ENCODE results near the gene ROR1.
"Not testable (repeated sequence)": the region's sequence is repeated elsewhere in the genome, so short reads cannot be mapped to it uniquely, and the experiment has no call there.

The ROR1 gene

DNA sequence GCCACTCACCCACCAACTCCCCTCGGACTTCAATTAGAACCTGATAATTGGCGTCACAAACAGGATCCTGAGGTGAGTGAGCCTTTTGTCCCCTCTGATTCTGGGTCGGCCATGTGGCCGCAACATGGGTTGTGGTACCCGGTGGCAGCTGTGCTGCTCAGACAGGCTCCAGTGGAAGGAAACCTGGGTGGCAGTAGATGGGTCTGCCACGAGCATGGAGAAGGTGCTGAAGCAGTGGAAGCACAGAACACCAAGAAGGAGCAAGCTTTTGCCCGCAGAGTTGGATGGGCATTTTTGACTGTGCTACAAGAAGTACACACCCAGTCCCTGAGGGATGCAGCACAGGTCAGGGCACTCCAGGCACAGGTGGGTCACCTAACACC lies 413.1 kb downstream of the ROR1 start:
- DNase-seq (ENCODE audit: low read depth) = no peak

DNA sequence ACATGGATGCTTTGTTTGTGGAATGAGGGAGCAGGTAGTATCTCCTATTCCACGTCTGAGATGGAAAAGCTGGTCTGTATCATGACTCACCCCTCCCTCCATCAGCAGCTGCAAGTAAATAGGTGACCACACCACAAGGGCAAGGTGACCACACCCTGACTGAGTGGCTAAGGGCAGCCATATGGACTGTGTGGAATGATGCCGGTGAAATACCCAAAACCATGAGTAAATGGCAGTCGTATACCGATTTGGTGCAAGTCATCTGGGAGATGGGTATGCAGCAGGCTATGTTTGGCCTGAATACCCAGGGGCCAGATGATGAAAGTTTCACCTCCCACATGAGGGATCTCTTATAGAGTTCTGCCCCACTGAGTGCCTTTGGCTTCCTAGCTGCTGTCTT lies 413.8 kb downstream of the ROR1 start:
- DNase-seq (ENCODE audit: low read depth) = no peak

- no peak for DNase-seq (ENCODE audit: low read depth)
Observed at GRCh38 chr1:64192290-64192689, 418.5 kb downstream of the ROR1 start.

DNA sequence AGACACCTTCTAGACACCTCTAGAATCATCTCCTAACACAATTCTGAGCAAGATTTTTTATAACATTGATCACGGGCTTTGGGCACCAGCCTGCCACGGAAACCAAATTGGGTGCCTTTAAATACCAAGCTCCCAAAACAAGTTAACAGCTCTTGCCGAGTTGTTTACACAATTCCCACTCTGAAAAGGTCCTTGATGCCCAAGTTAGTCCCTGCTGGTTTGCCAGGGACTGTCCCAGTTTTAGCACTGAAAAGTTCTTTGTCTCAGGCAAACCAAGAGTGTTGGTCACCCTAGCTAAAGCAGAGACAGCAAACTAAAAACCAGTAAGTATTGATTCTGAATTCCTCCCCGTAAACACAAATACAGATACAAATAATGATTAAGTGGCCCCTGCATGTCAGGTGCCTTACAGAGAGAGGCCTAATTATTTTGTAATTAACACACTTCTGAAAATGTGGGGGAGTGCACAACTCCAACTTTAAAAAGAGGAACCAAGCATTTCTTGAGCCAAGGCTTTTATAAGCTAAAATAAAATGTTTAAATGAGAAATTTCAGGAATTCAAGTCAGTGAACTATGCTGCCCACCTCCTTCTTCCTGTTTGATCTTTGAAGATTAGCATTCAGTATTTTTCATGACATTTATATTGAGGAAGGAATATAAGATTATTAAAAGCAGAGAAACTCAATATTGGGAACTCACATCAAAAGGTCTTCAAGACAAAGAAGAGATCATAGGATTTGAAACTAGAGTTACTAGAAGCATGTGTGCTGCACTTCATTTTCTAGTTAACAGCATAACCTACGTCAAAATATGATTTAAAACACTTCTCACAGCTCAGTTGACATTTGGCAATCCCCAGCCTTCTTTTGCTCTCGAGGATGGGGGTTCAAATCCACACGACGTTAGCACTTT lies 420.6 kb downstream of the ROR1 start:
- DNase-seq (ENCODE audit: low read depth) = no peak

DNA sequence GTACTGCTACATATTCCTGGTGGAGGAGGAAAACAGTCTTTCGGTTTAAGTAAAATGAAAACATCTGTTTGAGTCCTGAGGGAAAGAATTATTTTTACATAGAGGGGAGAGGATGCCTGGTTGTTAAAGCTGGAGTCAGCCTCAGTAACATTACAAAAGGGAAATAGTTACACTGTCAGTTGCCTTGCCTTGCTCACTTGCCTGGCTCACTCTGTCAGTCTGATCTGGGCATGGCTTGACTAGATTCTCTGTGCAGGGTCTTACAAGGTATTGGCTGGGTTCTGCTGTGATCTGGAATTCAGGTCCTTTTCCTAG lies 421.2 kb downstream of the ROR1 start:
- DNase-seq (ENCODE audit: low read depth) = no peak

DNA sequence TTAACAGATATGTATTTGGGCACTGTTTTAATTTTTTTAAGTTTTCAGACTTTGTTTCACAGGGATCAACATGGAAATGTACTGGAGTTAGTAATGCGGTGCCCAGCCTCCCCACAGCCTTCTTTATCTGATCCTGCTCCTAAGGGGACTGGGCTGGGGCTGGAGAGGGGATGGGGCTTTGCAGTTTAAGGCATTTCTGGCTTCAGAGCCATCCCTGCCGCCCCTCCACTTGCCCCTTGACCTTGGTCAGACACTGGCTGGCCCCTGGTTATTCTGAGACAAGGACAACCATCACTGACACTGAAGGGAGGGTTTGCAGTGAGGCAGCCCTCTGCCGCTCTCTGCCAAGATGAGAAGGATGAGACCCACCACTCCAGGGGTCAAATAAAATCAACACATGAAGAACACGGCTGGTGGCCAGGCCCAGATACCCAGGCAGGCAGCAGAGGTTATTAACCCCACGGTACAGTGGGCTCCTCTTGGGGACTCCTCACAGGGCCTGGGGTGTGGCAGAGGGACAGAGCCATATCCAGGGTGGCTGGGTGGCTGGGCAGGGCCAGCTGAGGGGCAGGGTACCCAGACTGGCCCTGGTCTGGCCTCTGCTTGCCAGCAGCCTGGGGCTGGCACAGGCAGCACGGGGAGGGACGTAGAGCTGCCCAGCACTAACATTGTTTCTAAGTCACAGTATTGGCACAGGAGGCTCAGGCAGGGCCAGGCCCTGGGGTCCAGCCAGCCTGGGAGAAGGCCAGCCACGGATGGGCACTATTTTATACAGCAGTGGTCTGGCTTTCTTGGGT lies 422.5 kb downstream of the ROR1 start:
- DNase-seq (ENCODE audit: low read depth) = no peak

- no peak for DNase-seq (ENCODE audit: low read depth)
Observed at GRCh38 chr1:64197076-64197475, 423.3 kb downstream of the ROR1 start.

DNA sequence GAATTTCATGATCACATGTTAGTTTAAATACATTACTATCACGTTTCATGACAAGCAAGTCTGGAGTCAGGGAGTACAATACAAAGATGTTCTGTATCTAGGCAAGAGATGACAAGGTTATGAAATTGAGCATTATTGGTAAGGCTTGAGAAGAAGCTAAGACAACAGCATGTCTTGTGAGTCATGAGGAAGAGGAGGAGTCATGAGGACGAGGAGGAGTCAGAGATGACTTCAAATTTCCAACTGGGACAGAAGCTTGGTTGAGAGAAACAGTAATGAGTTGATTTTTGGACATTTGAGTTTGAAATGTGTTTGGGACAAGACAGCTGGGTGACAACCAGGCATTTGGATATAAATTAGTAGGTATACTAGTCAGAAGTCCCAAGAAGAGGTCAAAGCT lies 425.3 kb downstream of the ROR1 start:
- DNase-seq (ENCODE audit: low read depth) = no peak

DNA sequence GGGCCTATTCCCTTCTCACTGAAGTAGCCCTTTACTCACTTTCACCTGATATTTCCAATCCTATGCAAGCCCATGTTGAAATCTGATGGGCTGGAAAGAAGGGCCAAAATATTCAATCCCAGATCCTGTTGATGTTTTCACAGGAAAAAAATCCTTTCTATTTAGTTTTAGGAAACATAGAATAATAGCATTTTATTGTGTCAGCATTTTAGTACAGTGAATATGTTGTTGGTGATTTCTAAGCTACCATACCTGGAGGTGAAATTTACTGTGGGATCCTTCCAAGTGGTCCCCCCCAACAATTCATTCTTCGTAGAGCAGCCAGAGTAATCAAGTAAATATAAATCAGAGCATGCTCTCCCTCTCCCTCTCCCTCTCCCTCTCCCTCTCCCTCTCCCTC lies 426.2 kb downstream of the ROR1 start:
- no peak for DNase-seq (ENCODE audit: low read depth)

GRCh38 chr1:64203420-64203819 lies 429.6 kb downstream of the ROR1 start, which contains the start of gene UBE2U:
Gene UBE2U, plus strand, starts transcription at chr1:64203623. Its CDS starts 428 bp downstream, at chr1:64204051.
- DNase-seq (ENCODE audit: low read depth) = no peak

DNA sequence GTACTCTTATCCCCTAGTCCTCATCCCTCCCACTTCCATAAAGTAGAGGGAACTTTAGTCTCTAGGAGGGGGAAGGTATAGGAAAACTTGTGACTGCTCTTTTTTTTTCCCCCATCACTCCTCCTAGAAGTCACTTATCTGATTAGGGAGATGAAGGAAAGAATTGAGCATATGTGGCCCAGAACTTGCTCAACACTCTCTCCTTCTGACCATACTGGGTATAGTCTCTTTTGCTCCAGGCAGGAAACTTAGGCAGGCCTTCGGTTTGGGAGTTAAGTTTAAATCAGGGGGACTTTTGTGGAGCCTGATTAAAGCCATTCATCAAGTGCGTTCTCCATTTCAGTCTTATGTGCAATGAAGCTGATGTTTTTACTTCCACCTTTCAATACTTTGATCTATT lies 435.4 kb downstream of the ROR1 start:
- DNase-seq (ENCODE audit: low read depth) = no peak

GRCh38 chr1:64212031-64212430 lies 438.2 kb downstream of the ROR1 start:
- DNase-seq (ENCODE audit: low read depth) = no peak

DNA sequence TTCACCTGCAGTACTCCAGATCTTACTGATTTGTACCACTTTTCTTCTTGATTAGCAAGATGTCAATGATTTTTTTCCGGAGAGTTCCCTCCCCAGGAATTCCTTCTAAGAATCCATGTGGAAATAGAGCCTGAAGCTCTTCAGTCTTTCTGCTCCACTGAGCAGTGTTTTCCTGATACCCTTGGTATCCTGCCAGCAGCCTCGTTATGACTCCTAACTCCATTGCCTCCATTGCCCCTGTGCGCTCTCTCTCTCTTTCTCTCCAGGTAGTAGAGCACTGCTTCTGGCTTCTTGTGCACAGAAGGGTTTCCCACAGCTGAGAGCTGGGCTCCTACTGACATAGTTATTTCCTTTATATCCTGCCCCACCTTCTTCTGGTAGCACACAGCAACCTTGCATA lies 441.8 kb downstream of the ROR1 start:
- DNase-seq (ENCODE audit: low read depth) = no peak

GRCh38 chr1:64220241-64220640 lies 446.4 kb downstream of the ROR1 start:
- no peak for DNase-seq (ENCODE audit: low read depth)

DNA sequence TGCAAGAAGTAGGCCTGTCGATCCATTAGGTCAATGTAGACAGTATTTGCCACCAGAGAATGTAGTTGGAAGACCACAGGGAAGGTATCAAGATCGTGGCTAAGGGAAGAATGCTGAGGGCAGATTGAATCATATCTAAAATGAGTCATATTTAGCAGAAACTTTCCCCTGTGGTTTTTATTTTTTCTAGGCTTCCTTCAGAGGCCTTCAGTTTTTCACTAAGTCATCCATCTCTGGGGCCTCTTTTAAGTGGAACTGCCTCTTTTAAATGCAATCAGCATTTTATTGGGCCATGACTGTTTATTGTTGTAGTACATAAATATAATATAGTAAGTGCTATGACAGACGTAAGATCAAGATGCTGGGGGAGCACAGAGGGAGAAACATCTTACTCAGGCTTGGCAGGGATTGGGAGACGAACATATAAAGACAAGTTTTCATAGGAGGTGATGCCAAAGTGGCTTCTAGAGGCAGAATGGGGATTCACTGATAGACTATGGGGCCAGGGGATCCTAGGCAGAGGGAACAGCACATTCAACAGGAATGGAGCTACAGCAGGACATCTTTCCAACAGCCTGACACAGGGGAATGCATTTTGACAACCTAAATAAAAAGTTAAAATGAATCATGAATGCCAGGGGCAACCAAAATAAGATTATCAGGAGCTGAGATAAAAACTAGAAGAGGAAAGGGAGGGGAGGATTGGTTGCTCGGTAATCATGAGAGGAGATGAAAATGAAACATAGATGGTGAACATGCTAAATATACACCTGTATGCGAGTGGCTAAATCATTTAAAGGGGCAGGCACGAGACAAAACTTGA lies 449.7 kb downstream of the ROR1 start:
- no peak for DNase-seq (ENCODE audit: low read depth)

DNA sequence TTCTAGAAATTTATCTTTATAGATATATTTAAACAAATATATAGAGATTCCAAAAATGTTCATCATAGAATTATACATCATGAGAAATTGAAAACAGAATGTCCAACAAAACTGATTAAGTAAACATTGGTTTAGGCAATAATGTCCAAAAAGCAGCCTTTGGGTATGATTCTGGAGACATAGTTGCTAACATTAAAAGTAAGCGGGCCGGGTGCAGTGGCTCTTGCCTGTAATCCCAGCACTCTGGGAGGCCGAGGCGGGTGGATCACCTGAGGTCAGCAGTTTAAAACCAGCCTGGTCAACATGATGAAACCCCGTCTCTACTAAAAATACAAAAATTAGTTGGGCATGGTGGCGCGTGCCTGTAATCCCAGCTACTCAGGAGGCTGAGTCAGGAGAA lies 450.4 kb downstream of the ROR1 start:
- not testable (repeated sequence) for DNase-seq (ENCODE audit: low read depth)

GRCh38 chr1:64228167-64228957 lies 454.5 kb downstream of the ROR1 start:
- no peak for DNase-seq (ENCODE audit: low read depth)

GRCh38 chr1:64229307-64229706 lies 455.5 kb downstream of the ROR1 start:
- no peak for DNase-seq (ENCODE audit: low read depth)
